Suprapubic skin (tissue), 4 donors: Measurements from ENCODE around the gene TENM3. TPM values are rescaled to one million over a fixed set of nuclear protein-coding genes. Genes with fewer than 3 reads are reported as not detected.
A peak's percentile ranks its signal among the peaks of the same experiment; 100 is the strongest.

Experiments
- DNase-seq, 2 donors: peaks; one replicate each; pipeline ENCODE4 v3.0.0-alpha.2; 2019; ENCODE audit warnings: low spot score in 2 of 2
- H3K27ac ChIP-seq: fragments of 200-600 bp; sonication (generic); one replicate; pipeline ENCODE4 v1.5.1; 2019
- H3K27me3 ChIP-seq: fragments of 200-600 bp; sonication (generic); one replicate; pipeline ENCODE4 v1.5.1; 2019
- H3K36me3 ChIP-seq: fragments of 200-600 bp; sonication (generic); one replicate; pipeline ENCODE4 v1.5.1; 2019
- H3K4me1 ChIP-seq: fragments of 200-600 bp; sonication (generic); one replicate; pipeline ENCODE4 v1.5.1; 2019
- H3K4me3 ChIP-seq: fragments of 200-600 bp; sonication (generic); one replicate; pipeline ENCODE4 v1.5.1; 2019; ENCODE audit warnings: mild to moderate bottlenecking
- H3K9me3 ChIP-seq: fragments of 200-600 bp; sonication (generic); one replicate; pipeline ENCODE4 v1.5.1; 2019
- CTCF ChIP-seq, 2 donors: fragments of 200-600 bp in 1 of 2; fragments of 450-650 bp in 1 of 2; sonication (generic) in 1 of 2; IDR thresholded peaks; one replicate each; pipeline ENCODE4 v1.5.1; 2016 to 2019; ENCODE audit warnings: antibody characterized with exemption in 2 of 2, mild to moderate bottlenecking in 1 of 2, moderate library complexity in 1 of 2
- EP300 ChIP-seq: sonication (generic); formaldehyde crosslinking; IDR thresholded peaks from one replicate; pipeline ENCODE4 v1.6.1; 2017; ENCODE audit warnings: antibody characterized with exemption
- POLR2A ChIP-seq, 2 donors: fragments of 450-650 bp; IDR thresholded peaks; one replicate each; pipeline ENCODE4 v1.6.1; 2017; ENCODE audit warnings: antibody characterized with exemption in 2 of 2, mild to moderate bottlenecking in 2 of 2, moderate library complexity in 2 of 2
- POLR2AphosphoS5 ChIP-seq, 3 donors: sonication (generic); formaldehyde crosslinking; IDR thresholded peaks; one replicate each; pipeline ENCODE4 v1.6.1; 2017; ENCODE audit warnings: antibody characterized with exemption in 3 of 3
- WGBS: methylation state at CpG from one replicate; pipeline ENCODE4 v1.1.5; 2018; 5-methylcytosine and 5-hydroxymethylcytosine counted together
- total RNA-seq, 4 donors: library from RNA; depleted of rRNA; stranded (reverse); fragments of >200 nt; gene quantifications; one replicate each; pipeline ENCODE4 v1.1.0, GENCODE V29; 2016

TENM3 gene
- total RNA-seq, 4 donors from 2014 or later: 0.81 to 2.9 (median 1.8) TPM

- DNase-seq: no peak
- H3K27ac ChIP-seq: no peak overlapping the region
- WGBS: 69% methylated on average over 4 of the region's 4 CpGs
- H3K9me3 ChIP-seq: no peaks in the 10 kb centered on the region
- no peak for TF ChIP-seq POLR2AphosphoS5 (IDR thresholded peaks at IDR 0.05)
- no peak for TF ChIP-seq CTCF (IDR thresholded peaks at IDR 0.05)
- no peak for TF ChIP-seq POLR2A (IDR thresholded peaks at IDR 0.05)
- no peak for TF ChIP-seq EP300
- no peaks in the 10 kb centered on the region for H3K4me1 ChIP-seq
- no peaks in the 10 kb centered on the region for H3K36me3 ChIP-seq
- no peak overlapping the region for H3K4me3 ChIP-seq
- no peaks in the 10 kb centered on the region for H3K27me3 ChIP-seq
These were observed 192.2 kb downstream of the TENM3 start for GRCh38 chr4:182435401-182435800.

GRCh38 chr4:182443070-182443469 is 199.9 kb downstream of the TENM3 start:
- no peak overlapping the region for H3K4me3 ChIP-seq
- H3K27me3 ChIP-seq: peaks cover 4% of the 10 kb centered on the region
- H3K4me1 ChIP-seq: peaks cover 5% of the 10 kb centered on the region
- H3K27ac ChIP-seq: no peak overlapping the region
- no peaks in the 10 kb centered on the region for H3K9me3 ChIP-seq
- no peak for DNase-seq
- TF ChIP-seq POLR2A (IDR thresholded peaks at IDR 0.05) (no peak), EP300 (no peak), CTCF (IDR thresholded peaks at IDR 0.05) (no peak), POLR2AphosphoS5 (IDR thresholded peaks at IDR 0.05) (no peak)
- no peaks in the 10 kb centered on the region for H3K36me3 ChIP-seq

- WGBS: 11% methylated on average over 17 of the region's 25 CpGs
These were observed 204.6 kb downstream of the TENM3 start for GRCh38 chr4:182447767-182448280.

GRCh38 chr4:182448281-182449151 is 205.3 kb downstream of the TENM3 start:
- peak overlapping the region; percentile 48 for H3K27ac ChIP-seq

More at GRCh38 chr4:182447767-182448280, 204.6 kb downstream of the TENM3 start:
- Histone ChIP-seq H3K4me1 (peaks cover 27% of the 10 kb centered on the region), H3K27me3 (peaks cover 31% of the 10 kb centered on the region), H3K9me3 (no peaks in the 10 kb centered on the region), H3K4me3 (peak overlapping the region; percentile 87), H3K36me3 (no peaks in the 10 kb centered on the region), H3K27ac (no peak overlapping the region)
- DNase-seq: no peak
- no peak for TF ChIP-seq CTCF (IDR thresholded peaks at IDR 0.05)
- TF ChIP-seq POLR2AphosphoS5 (IDR thresholded peaks at IDR 0.05): no peak
- TF ChIP-seq EP300: no peak
- TF ChIP-seq POLR2A (IDR thresholded peaks at IDR 0.05): no peak

GRCh38 chr4:182449186-182449929 is 206.2 kb downstream of the TENM3 start:
- DNase-seq: no peak

More at GRCh38 chr4:182448281-182449151, 205.3 kb downstream of the TENM3 start:
- DNase-seq: peak; percentile 90 to 93
- TF ChIP-seq POLR2A (IDR thresholded peaks at IDR 0.05) (no peak), POLR2AphosphoS5 (IDR thresholded peaks at IDR 0.05) (peak in 1 of 3 donors; percentile 29)
- no peaks in the 10 kb centered on the region for H3K36me3 ChIP-seq
- H3K4me3 ChIP-seq: peak overlapping the region; percentile 87
- WGBS: 0% methylated on average over 32 of the region's 113 CpGs
- no peaks in the 10 kb centered on the region for H3K9me3 ChIP-seq
- H3K4me1 ChIP-seq: peaks cover 27% of the 10 kb centered on the region
- peaks cover 31% of the 10 kb centered on the region for H3K27me3 ChIP-seq

More at GRCh38 chr4:182449186-182449929, 206.2 kb downstream of the TENM3 start:
- Histone ChIP-seq H3K4me3 (peak overlapping the region; percentile 87), H3K4me1 (peaks cover 27% of the 10 kb centered on the region), H3K27ac (no peak overlapping the region), H3K9me3 (no peaks in the 10 kb centered on the region), H3K27me3 (peaks cover 31% of the 10 kb centered on the region), H3K36me3 (no peaks in the 10 kb centered on the region)
- TF ChIP-seq POLR2AphosphoS5 (IDR thresholded peaks at IDR 0.05): no peak
- TF ChIP-seq EP300: no peak
- TF ChIP-seq POLR2A (IDR thresholded peaks at IDR 0.05): no peak
- TF ChIP-seq CTCF (IDR thresholded peaks at IDR 0.05): no peak
- WGBS: under 1% methylated on average over 19 of the region's 34 CpGs
